ENCODE measurements around the gene ABHD1.

GRCh38 chr2:27095745-27096651 lies 27.6 kb upstream of the ABHD1 start:
- TF ChIP-seq POLR2A (IDR thresholded peaks at IDR 0.05) (no peak), CTCF (IDR thresholded peaks at IDR 0.05) (no peak)

All from adrenal gland (tissue), 5 donors.